H9 (cell line): ENCODE data around the gene CRMP1. TPM values are rescaled to one million over a fixed set of nuclear protein-coding genes. Genes with fewer than 3 reads are reported as not detected.

Experiments
- DNase-seq: peaks from one replicate; pipeline ENCODE4 v3.0.0-alpha.2; 2017
- H2AFZ ChIP-seq: one replicate; pipeline ENCODE4 v1.6.1; 2013; ENCODE audit warnings: mild to moderate bottlenecking, low read length, control low read depth, moderate library complexity
- H2AK5ac ChIP-seq: 2 replicates; pipeline ENCODE4 v1.6.1; 2013; ENCODE audit warnings: low read length, control low read depth, mixed read lengths; ENCODE audit not compliant: insufficient read length
- H2BK120ac ChIP-seq: one replicate; pipeline ENCODE4 v1.6.1; 2013; ENCODE audit warnings: low read depth, mild to moderate bottlenecking, low read length, control low read depth, inconsistent platforms; ENCODE audit not compliant: poor library complexity, severe bottlenecking
- H2BK12ac ChIP-seq: 2 replicates; pipeline ENCODE4 v1.6.1; 2013; ENCODE audit warnings: low read length, control low read depth, mixed read lengths, low read depth; ENCODE audit not compliant: insufficient read length
- H2BK15ac ChIP-seq: 2 replicates; pipeline ENCODE4 v1.6.1; 2013; ENCODE audit warnings: low read depth, low read length, control low read depth
- H2BK20ac ChIP-seq: one replicate; pipeline ENCODE4 v1.6.1; 2013; ENCODE audit warnings: low read depth, mild to moderate bottlenecking, low read length, control low read depth, inconsistent platforms; ENCODE audit not compliant: poor library complexity, severe bottlenecking
- H2BK5ac ChIP-seq: 2 replicates; pipeline ENCODE4 v1.6.1; 2013; ENCODE audit warnings: low read length, control low read depth, mixed read lengths; ENCODE audit not compliant: insufficient read length
- H3K14ac ChIP-seq: 2 replicates; pipeline ENCODE4 v1.6.1; 2013; ENCODE audit warnings: low read length, control low read depth; ENCODE audit not compliant: insufficient read depth
- H3K18ac ChIP-seq: 2 replicates; pipeline ENCODE4 v1.6.1; 2013; ENCODE audit warnings: low read depth, mild to moderate bottlenecking, mixed read lengths, low read length, control low read depth; ENCODE audit not compliant: insufficient read length
- H3K23ac ChIP-seq: 2 replicates; pipeline ENCODE4 v1.6.1; 2013; ENCODE audit warnings: low read length, control low read depth, mixed read lengths, low read depth; ENCODE audit not compliant: insufficient read length
- H3K23me2 ChIP-seq: 2 replicates; pipeline ENCODE4 v1.6.1; 2013; ENCODE audit warnings: low read depth, mild to moderate bottlenecking, mixed read lengths, low read length, control low read depth; ENCODE audit not compliant: insufficient read length, poor library complexity, severe bottlenecking
- H3K27ac ChIP-seq: 2 replicates; pipeline ENCODE4 v1.5.1; 2013; ENCODE audit warnings: low read length, control low read depth, mixed read lengths, low read depth; ENCODE audit not compliant: insufficient read length
- H3K27me3 ChIP-seq: 2 replicates; pipeline ENCODE4 v1.6.1; 2013; ENCODE audit warnings: low read length, control low read depth, inconsistent platforms; ENCODE audit not compliant: insufficient read depth
- H3K4ac ChIP-seq: 2 replicates; pipeline ENCODE4 v1.6.1; 2013; ENCODE audit warnings: low read depth, mild to moderate bottlenecking, control low read depth, inconsistent platforms, low read length, moderate library complexity
- H3K4me1 ChIP-seq: 2 replicates; pipeline ENCODE4 v1.6.1; 2013; ENCODE audit warnings: low read length, control low read depth, inconsistent platforms; ENCODE audit not compliant: insufficient read depth
- H3K4me2 ChIP-seq: 2 replicates; pipeline ENCODE4 v1.6.1; 2013; ENCODE audit warnings: low read length, control low read depth, mixed read lengths; ENCODE audit not compliant: insufficient read length, insufficient read depth
- H3K56ac ChIP-seq: 2 replicates; pipeline ENCODE4 v1.6.1; 2013; ENCODE audit warnings: low read depth, mild to moderate bottlenecking, mixed read lengths, low read length, control low read depth; ENCODE audit not compliant: insufficient read length
- H3K79me1 ChIP-seq: 2 replicates; pipeline ENCODE4 v1.6.1; 2013; ENCODE audit warnings: low read depth, mild to moderate bottlenecking, moderate library complexity, low read length, control low read depth, inconsistent platforms; ENCODE audit not compliant: insufficient read depth, poor library complexity, severe bottlenecking
- H3K79me2 ChIP-seq: 2 replicates; pipeline ENCODE4 v1.6.1; 2013; ENCODE audit warnings: low read length, control low read depth, inconsistent platforms; ENCODE audit not compliant: insufficient read depth
- H3K9ac ChIP-seq: 2 replicates; pipeline ENCODE4 v1.6.1; 2013; ENCODE audit warnings: low read length, control low read depth, mixed read lengths; ENCODE audit not compliant: insufficient read length; ENCODE audit errors: extremely low read depth
- H3K9me3 ChIP-seq: one replicate; pipeline ENCODE4 v1.6.1; 2013; ENCODE audit warnings: low read depth, low read length, inconsistent platforms; ENCODE audit not compliant: control insufficient read depth
- H3T11ph ChIP-seq: one replicate; pipeline ENCODE4 v1.6.1; 2013; ENCODE audit warnings: mild to moderate bottlenecking, low read length, control low read depth, inconsistent platforms
- H4K20me1 ChIP-seq: one replicate; pipeline ENCODE4 v1.6.1; 2013; ENCODE audit not compliant: control insufficient read depth, insufficient read length, insufficient read depth
- H4K5ac ChIP-seq: 2 replicates; pipeline ENCODE4 v1.6.1; 2013; ENCODE audit warnings: low read depth, mild to moderate bottlenecking, mixed read lengths, low read length, control low read depth; ENCODE audit not compliant: insufficient read length
- H4K8ac ChIP-seq: replicated peaks from 2 replicates; pipeline ENCODE4 v1.6.1; 2013; ENCODE audit warnings: low read length, control low read depth, mixed read lengths, low read depth; ENCODE audit not compliant: insufficient read length
- H4K91ac ChIP-seq: 2 replicates; pipeline ENCODE4 v1.6.1; 2013; ENCODE audit warnings: low read depth, mild to moderate bottlenecking, moderate library complexity, mixed read lengths, low read length, control low read depth; ENCODE audit not compliant: insufficient read length
- H3K27ac Mint-ChIP-seq, 3 experiments: 2 replicates in 2 of 3; 3 replicates in 1 of 3; pipeline ENCODE4 v1.8.0; 2020 to 2021; ENCODE audit warnings: mixed read lengths in 3 of 3, mild to moderate bottlenecking in 1 of 3, moderate library complexity in 1 of 3
- H3K27me3 Mint-ChIP-seq: 2 replicates; pipeline ENCODE4 v1.8.0; 2021; ENCODE audit warnings: low read depth, mild to moderate bottlenecking, moderate library complexity, mixed read lengths
- H3K36me3 Mint-ChIP-seq, 3 experiments: 2 replicates in 2 of 3; 3 replicates in 1 of 3; pipeline ENCODE4 v1.8.0; 2020 to 2021; ENCODE audit warnings: low read depth in 3 of 3, mixed read lengths in 3 of 3; ENCODE audit not compliant: insufficient read depth in 1 of 3
- H3K4me1 Mint-ChIP-seq, 2 experiments: 2 replicates each; pipeline ENCODE4 v1.8.0; 2020; ENCODE audit warnings: mixed read lengths in 2 of 2
- H3K4me3 Mint-ChIP-seq, 2 experiments: 2 replicates in 1 of 2; 3 replicates in 1 of 2; pipeline ENCODE4 v1.8.0; 2020 to 2021; ENCODE audit warnings: mild to moderate bottlenecking in 2 of 2, mixed read lengths in 2 of 2, moderate library complexity in 1 of 2
- H3K9me3 Mint-ChIP-seq, 2 experiments: 2 replicates in 1 of 2; 3 replicates in 1 of 2; pipeline ENCODE4 v1.8.0; 2020; ENCODE audit warnings: mild to moderate bottlenecking in 2 of 2, mixed read lengths in 2 of 2, moderate library complexity in 1 of 2
- CTCF ChIP-seq: fragments of 200-600 bp; sonication (generic); conservative IDR thresholded peaks from 3 replicates; pipeline ENCODE4 v1.8.0; 2021; ENCODE audit warnings: antibody characterized with exemption, mild to moderate bottlenecking
- WGBS: extraction: QIAGEN DNeasy Blood & Tissue Kit; methylation state at CpG from one replicate; pipeline ENCODE4 v1.1.7; 2013; ENCODE audit warnings: missing lambda C conversion rate, low lambda C conversion rate, mixed read lengths; ENCODE audit not compliant: insufficient read length; ENCODE audit errors: extremely low coverage; 5-methylcytosine and 5-hydroxymethylcytosine counted together
- total RNA-seq: library from RNA; stranded (reverse); gene quantifications from 2 replicates; pipeline ENCODE4 v1.2.1, GENCODE V29; 2021

Gene CRMP1
- total RNA-seq, 1 experiment from 2014 or later: 71.6 TPM

- H3K4me1 Mint-ChIP-seq: peaks cover 4 to 6% of the 10 kb centered on the region in 2 experiments; a peak in 1 of 4 replicates
- no peaks in the 10 kb centered on the region for H3K27me3 ChIP-seq
- H3K56ac ChIP-seq: no peak overlapping the region
- H3K27me3 Mint-ChIP-seq: no peaks in the 10 kb centered on the region
- no peaks in the 10 kb centered on the region for H4K20me1 ChIP-seq
- no peak overlapping the region for H2BK5ac ChIP-seq
- DNase-seq: no peak
- no peak overlapping the region for H4K5ac ChIP-seq
- H3K36me3 Mint-ChIP-seq: peaks cover 49 to 62% (median 60%) of the 10 kb centered on the region in 3 experiments
- H3K4me2 ChIP-seq: no peak overlapping the region
- H2BK12ac ChIP-seq: no peak overlapping the region
- no peak overlapping the region for H2BK15ac ChIP-seq
- H3K27ac Mint-ChIP-seq: no peak overlapping the region
- no peak overlapping the region for H3K23ac ChIP-seq
- no peaks in the 10 kb centered on the region for H3K9me3 ChIP-seq
- TF ChIP-seq CTCF: no peak
- no peak overlapping the region for H3K14ac ChIP-seq
- no peaks in the 10 kb centered on the region for H3K79me1 ChIP-seq
- no CpG with 5 or more reads among the region's 6 CpGs for WGBS
- H3T11ph ChIP-seq: no peak overlapping the region
- no peak overlapping the region for H3K4ac ChIP-seq
- no peak overlapping the region for H2AK5ac ChIP-seq
- no peaks in the 10 kb centered on the region for H3K4me1 ChIP-seq
- no peak overlapping the region for H3K4me3 Mint-ChIP-seq
- H3K27ac ChIP-seq: no peak overlapping the region
- H2BK20ac ChIP-seq: no peak overlapping the region
- no peak overlapping the region for H3K9ac ChIP-seq
- H2AFZ ChIP-seq: no peak overlapping the region
- H3K9me3 Mint-ChIP-seq: no peaks in the 10 kb centered on the region
- no peak overlapping the region for H4K8ac ChIP-seq
- H4K91ac ChIP-seq: no peak overlapping the region
- H3K18ac ChIP-seq: no peak overlapping the region
- no peaks in the 10 kb centered on the region for H3K79me2 ChIP-seq
- H3K23me2 ChIP-seq: no peaks in the 10 kb centered on the region
- no peak overlapping the region for H2BK120ac ChIP-seq
Measured at GRCh38 chr4:5814421-5814820, 78.5 kb downstream of the CRMP1 start.
